ENCODE results near the gene WDR49.

- TF ChIP-seq POLR2A (IDR thresholded peaks at IDR 0.05; ENCODE audit: low read length) (no peak), GATA1 (IDR thresholded peaks at IDR 0.05; ENCODE audit: low read depth, low read length) (no peak)
These were observed 162.1 kb downstream of the WDR49 start for GRCh38 chr3:167491621-167492020.
